ENCODE measurements around the gene CAST.

CAST gene

DNA sequence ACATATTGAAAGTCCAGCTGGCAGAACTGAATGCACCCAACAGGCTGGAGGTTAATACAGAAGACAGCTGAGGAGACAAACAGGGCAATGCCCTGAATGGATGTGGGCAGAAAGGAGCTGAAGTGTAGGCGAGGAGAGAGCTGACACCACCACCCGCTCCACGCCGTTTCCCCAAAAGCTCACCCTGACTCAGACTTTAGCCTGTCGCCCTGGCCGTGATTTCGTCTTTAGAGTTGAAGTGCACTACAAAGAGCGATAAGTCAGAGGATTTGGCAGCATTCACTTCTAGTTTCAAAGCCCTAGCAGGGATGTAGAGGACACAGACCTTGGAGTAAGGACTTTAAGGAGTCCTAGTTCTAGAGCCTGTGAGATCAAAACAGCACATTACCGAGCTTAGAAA lies 147.7 kb downstream of the CAST start:
- in situ Hi-C loops (cut with MboI; ENCODE audit: low sequenced_read_pairs), result no loop called here

DNA sequence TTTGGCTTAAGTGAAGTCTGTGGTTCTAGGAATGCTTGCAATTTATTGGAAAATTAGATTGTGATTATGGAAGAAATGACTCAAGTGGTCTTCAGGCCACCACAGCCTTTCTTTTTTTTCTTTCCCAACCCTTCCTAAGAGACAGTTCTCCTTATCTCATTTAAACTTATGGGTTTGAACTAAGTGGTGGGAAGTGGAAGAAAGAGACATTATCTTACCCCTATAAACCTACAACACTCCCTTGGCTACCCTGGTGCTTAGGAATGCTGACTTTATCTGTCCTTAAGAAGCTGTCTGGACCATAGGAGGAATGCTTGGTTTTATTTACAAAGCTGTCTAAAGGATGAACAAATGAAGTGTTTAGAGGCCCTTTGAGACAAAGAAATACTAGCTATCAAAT lies 150.7 kb downstream of the CAST start:
- in situ Hi-C loops (cut with MboI; ENCODE audit: low sequenced_read_pairs), result no loop called here

DNA sequence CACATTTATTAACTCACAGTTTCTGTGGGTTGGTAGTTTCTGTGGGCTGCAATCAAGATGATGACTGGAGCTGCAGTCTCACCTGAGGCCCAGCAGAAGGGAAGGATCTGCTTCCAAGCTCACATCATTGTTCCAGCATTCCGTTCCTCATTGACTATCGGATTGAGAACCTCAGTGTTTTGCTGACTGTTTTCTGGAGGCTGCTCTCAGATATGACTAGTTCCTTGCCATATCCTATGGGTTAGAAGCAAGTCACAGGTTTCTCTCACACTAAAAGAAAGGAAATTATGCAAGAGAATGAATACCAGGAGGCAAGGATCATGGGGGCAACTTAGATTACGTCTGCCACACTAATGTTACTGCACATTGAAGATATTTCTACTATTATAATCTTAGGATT lies 151.9 kb downstream of the CAST start:
- in situ Hi-C loops (cut with MboI; ENCODE audit: low sequenced_read_pairs), result no loop called here

DNA sequence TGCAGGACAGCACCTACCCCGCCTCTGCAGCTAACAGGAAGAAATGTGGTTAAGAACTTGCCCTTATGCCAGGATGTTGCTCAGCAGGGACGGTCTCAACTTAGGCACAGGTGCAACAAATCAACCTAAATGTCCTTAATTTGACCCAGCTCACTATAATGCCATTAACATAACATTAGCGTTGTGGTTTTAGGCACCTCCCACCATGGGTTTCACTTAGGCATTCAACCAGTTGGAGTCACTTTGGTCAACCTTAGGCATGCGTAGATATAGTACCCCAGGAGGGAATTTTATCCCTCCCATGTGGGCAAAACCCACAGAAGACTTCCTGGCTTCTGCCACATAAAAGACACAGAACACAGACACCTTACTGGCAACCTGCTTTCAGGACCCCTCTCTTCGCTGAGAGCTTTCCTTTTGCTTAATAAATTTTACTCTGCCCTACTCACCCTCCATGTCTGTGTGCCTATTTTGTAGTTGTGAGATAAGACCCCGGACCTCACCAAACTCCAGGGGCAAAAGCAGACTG lies 154.3 kb downstream of the CAST start:
- in situ Hi-C loops (cut with MboI; ENCODE audit: low sequenced_read_pairs), result no loop called here

DNA sequence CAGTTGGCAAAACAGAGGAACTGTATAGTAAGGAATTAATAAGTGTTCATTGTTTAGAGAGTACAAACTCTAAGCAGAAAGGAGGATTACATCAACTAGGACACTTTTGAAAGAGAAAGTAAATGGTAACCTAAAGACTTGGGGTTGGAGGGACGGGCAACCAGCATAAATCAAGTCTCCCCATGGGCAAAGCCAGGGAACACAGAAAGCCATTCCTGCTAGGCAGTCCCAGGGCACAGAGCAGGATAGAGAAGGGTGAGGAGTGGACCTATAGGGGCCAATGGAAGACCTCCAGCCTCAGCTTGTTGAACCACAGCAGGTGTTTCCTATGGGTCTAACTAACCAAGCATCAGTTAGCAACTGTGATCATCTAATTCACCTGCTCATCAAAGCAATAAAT lies 154.8 kb downstream of the CAST start:
- in situ Hi-C loops (cut with MboI; ENCODE audit: low sequenced_read_pairs), result no loop called here

DNA sequence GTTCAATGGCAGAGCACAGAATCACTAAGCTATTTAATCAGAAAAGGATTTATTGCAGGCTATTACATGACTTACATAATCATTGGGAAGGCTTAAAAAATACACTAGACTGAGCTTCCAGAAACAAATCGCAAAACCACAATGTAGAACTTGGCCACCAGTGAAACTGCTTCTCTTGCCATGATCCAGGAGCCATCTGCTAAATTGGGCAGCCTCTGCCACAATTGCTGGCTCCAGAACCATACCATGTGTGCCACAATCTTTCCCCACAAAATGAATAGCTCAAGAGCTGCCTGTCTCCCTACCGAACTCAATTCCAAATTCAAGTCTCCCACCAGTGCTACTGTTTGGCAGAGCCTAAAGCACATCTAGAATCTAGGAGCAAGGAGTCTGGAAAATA lies 155.3 kb downstream of the CAST start:
- in situ Hi-C loops (cut with MboI; ENCODE audit: low sequenced_read_pairs), result no loop called here

DNA sequence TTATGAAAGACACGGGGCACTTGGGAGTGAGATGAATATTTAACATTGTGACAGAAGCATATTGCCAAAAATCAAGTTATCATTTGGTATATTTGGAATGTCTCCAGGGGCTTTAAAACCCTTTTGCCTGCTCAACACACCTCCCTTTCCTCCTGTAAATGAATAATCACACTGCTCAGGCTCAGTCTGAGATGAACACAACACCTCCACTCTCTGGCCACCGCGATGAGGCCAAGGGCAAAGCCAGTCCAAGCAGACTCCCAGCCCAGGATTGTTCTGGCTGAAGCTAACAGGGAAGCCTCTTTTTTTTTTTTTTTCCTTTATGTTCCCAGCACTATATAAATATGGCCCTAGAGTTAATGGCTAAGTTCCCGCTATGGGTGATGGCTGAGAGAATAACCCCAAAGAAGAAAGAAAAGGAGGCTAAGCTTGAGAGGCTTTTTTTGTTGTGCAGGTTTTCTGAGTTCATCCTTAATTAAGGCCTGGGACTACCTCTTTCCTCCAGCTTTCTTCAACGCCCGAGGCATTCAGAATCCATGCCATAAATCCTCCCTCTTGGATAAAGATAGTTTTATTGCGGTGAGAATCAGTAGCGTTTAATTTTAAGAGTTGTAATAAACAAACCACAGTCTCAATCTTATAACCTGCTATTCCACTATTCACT lies 156.1 kb downstream of the CAST start:
- in situ Hi-C loops (cut with MboI; ENCODE audit: low sequenced_read_pairs), result no loop called here

DNA sequence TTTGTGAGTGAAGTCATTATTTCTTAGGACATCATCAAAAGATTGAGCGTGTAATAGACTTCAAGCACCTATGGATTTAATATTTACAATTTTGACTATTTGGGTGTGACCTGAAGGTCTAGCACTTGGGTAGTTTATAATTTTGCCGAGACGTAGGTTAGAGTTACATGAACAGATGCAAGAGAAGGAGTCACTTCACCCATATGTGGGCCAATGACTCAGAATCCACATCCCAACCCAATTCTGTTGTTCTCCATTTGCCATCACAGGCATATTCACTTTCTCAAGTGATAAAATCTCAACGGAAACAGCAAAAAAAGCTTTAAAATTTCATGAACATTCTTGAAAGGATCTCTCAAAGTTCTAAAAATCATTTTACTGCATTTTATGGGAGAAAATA lies 157.6 kb downstream of the CAST start:
- in situ Hi-C loops (cut with MboI; ENCODE audit: low sequenced_read_pairs), result no loop called here

DNA sequence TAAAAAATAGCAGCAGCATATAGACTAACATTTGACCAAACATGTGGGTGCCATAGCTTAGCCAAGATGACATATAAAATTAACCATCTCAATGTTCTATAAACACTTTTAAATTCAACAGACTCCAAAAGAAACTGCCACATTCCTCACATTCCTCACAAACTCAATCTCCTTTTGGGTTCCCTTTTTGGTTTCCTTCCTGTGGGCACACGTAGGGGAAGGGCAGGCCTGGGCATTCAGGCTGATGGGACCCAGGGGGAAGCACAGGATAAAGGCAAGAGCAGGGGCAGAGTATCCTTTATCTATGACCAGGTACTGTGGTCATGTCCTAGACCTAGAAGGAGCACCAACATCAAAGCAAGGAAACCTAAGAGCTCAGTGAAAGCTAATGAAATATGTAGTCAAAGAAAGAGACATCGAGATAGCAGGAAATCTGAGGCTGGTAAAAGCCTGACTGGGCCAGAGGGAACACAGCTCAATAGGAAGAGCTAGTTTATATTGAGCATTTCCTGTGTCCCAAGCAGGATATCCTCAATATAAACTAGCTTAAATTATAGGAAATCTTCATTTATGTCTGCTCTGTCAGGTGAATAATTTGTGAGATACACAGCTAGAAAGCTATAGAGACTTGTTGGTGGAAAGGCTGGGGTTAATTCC lies 159.2 kb downstream of the CAST start:
- in situ Hi-C loops (cut with MboI; ENCODE audit: low sequenced_read_pairs), result no loop called here

DNA sequence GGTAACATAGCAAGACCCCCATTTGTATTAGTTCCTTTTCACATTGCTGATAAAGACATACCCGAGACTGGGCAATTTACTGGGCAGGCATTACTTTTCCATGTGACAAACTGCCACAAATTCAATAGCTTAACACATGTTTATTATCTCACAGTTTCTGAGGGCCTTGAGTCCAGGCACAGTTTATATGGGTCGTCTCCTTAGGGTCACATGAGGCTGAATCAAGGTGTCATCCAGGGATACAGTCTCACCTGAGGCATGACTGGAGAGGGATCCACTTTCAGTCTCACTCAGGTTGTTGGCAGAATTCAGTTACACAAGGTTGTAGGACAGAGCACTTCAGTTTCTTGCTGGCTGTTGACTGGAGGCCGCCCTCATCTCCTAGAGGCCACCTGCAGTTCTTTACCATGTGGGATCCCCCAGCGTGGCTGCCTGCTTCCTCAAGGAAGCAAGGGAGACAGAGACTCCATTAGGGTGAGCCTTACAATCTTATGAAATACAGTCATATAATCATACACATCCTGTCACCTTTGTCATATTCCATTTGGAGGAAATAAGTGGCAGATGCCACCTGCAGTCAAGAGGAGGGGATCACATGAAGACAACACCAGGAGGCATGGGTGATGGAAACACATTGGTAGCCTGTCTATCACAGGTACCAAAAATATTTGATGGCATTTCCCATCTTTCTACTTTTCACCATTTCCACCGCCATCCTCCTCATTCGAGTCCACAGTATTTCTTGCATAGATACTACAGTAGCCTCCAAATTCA lies 160.7 kb downstream of the CAST start:
- in situ Hi-C loops (cut with MboI; ENCODE audit: low sequenced_read_pairs), result no loop called here

DNA sequence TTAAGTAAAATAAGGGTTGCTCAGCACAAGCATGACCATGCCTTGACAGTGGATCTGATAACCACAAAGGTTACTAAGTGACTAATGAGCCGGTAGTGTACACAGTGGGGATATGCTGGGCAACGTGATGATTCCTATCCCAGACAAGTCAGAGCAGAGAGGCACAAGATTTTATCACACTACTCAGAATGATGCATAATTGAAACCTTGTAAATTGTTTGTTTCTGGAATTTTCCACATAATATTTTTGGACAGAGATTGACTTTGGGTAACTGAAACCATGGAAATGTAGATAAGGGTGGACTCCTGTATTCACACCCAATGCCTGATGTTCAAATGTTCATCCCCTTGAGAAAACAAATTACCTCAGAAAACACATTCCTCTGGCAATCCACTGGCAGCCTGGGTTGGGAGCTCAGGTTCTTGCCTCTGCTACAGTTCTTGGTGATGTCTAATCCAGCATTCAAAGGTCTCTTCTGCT lies 161.8 kb downstream of the CAST start:
- in situ Hi-C loops (cut with MboI; ENCODE audit: low sequenced_read_pairs), result no loop called here

Data from HL-60/S4 treated with phorbol 12-myristate 13-acetate at 8.2 ng/mL for 4 days and 3 days (cell line).